ENCODE measurements around the gene ARFRP1. TPM values are rescaled to one million over a fixed set of nuclear protein-coding genes. Genes with fewer than 3 reads are reported as not detected.

Gene ARFRP1
- total and polyA plus RNA-seq, 2 of the 4 experiments (the other 2 are of a cell fraction), result 25.3 to 36.6 TPM

DNA sequence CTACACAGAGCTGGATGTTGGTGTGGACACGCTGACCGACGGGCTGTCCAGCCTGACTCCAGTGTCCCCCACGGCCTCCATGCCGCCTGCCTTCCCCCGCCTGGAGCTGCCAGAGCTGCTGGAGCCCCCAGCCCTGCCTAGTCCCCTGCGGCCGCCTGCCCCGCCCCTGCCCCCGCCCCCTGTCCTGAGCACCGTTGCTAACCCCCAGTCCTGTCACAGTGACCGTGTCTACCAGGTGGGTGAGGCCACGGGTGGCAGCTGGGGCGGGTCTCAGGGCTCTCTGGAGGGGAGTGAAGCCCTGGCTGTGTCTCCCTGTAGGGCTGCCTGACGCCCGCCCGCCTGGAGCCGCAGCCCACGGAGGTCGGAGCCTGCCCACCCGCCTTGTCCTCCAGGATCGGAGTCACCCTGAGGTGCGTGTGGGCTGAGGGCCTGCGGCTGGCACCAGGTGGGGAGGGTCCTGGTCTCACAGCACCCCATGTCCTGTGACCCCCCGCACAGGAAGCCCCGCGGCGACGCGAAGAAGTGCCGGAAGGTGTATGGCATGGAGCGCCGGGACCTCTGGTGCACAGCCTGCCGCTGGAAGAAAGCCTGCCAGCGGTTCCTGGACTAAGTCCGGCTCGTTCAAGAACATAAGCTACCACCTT lies 34.7 kb upstream of the ARFRP1 start:
- intact Hi-C loops (cut with micrococcal nuclease), result no loop called here
- TF ChIP-seq, protein P1, sequence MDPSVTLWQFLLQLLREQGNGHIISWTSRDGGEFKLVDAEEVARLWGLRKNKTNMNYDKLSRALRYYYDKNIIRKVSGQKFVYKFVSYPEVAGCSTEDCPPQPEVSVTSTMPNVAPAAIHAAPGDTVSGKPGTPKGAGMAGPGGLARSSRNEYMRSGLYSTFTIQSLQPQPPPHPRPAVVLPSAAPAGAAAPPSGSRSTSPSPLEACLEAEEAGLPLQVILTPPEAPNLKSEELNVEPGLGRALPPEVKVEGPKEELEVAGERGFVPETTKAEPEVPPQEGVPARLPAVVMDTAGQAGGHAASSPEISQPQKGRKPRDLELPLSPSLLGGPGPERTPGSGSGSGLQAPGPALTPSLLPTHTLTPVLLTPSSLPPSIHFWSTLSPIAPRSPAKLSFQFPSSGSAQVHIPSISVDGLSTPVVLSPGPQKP (IDR thresholded peaks at IDR 0.05; ENCODE audit: borderline replicate concordance, low read depth, low read length), result no peak
- TF ChIP-seq MAZ (IDR thresholded peaks at IDR 0.05; ENCODE audit: borderline replicate concordance, low read depth, low read length) (no peak), CEBPB (IDR thresholded peaks at IDR 0.05; ENCODE audit: low read depth, low read length) (no peak), CHD1 (IDR thresholded peaks at IDR 0.05; ENCODE audit: low read depth, low read length) (no peak), MAFK (IDR thresholded peaks at IDR 0.05; ENCODE audit: low read depth, low read length) (no peak), RCOR1 (IDR thresholded peaks at IDR 0.05; ENCODE audit: insufficient replicate concordance, low read length) (no peak)
- TF ChIP-seq, protein P2, sequence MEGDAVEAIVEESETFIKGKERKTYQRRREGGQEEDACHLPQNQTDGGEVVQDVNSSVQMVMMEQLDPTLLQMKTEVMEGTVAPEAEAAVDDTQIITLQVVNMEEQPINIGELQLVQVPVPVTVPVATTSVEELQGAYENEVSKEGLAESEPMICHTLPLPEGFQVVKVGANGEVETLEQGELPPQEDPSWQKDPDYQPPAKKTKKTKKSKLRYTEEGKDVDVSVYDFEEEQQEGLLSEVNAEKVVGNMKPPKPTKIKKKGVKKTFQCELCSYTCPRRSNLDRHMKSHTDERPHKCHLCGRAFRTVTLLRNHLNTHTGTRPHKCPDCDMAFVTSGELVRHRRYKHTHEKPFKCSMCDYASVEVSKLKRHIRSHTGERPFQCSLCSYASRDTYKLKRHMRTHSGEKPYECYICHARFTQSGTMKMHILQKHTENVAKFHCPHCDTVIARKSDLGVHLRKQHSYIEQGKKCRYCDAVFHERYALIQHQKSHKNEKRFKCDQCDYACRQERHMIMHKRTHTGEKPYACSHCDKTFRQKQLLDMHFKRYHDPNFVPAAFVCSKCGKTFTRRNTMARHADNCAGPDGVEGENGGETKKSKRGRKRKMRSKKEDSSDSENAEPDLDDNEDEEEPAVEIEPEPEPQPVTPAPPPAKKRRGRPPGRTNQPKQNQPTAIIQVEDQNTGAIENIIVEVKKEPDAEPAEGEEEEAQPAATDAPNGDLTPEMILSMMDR (conservative IDR thresholded peaks at IDR 0.05; ENCODE audit: low read depth, low read length), result no peak
- Histone ChIP-seq H3K9me3 (ENCODE audit: control insufficient read depth, insufficient read depth, low read length) (no peaks in the 10 kb centered on the region), H2BK20ac (ENCODE audit: low read depth, low read length) (no peak overlapping the region), H3K4ac (ENCODE audit: low read depth, low read length) (no peak overlapping the region), H3K4me2 (ENCODE audit: low read depth, low read length) (no peak overlapping the region), H4K8ac (ENCODE audit: low read depth in 2 of 2, low read length in 2 of 2) (no peak overlapping the region), H2AK9ac (replicated peaks; ENCODE audit: low read depth, low read length, poor library complexity) (no peak overlapping the region), H2BK120ac (ENCODE audit: low read depth, low read length) (no peak overlapping the region), H3K23ac (ENCODE audit: low read depth, low read length) (no peak overlapping the region), H3K9me1 (ENCODE audit: insufficient read depth, low read length) (no peaks in the 10 kb centered on the region), H3K79me1 (ENCODE audit: low read depth in 1 of 2, low read length in 2 of 2) (peaks cover 4 to 9% of the 10 kb centered on the region in 2 experiments; a peak in 2 of 4 replicates), H2BK15ac (ENCODE audit: low read depth, low read length) (no peak overlapping the region), H2AK5ac (ENCODE audit: low read depth, low read length) (no peak overlapping the region), H2BK5ac (ENCODE audit: low read depth, low read length, poor library complexity, severe bottlenecking) (no peak overlapping the region), H3K18ac (ENCODE audit: low read depth, low read length) (no peak overlapping the region), H3K14ac (replicated peaks; ENCODE audit: low read depth, low read length) (no peak overlapping the region), H4K5ac (ENCODE audit: low read depth, low read length) (no peak overlapping the region), H3K27ac (ENCODE audit: insufficient read depth, low read length) (no peak overlapping the region), H4K20me1 (ENCODE audit: insufficient read depth, low read length) (peaks cover 11% of the 10 kb centered on the region), H3K4me1 (ENCODE audit: control insufficient read depth, insufficient read depth, low read length) (peaks cover 10% of the 10 kb centered on the region), H2AFZ (replicated peaks; ENCODE audit: low read length, poor library complexity) (no peak overlapping the region), H3K27me3 (ENCODE audit: control insufficient read depth, insufficient read depth, low read length) (no peaks in the 10 kb centered on the region), H3K36me3 (ENCODE audit: control insufficient read depth, insufficient read depth, low read length) (peaks cover 30% of the 10 kb centered on the region; the same call in 1 of the 2 replicates), H3K56ac (ENCODE audit: extremely low read depth, insufficient read depth, low read length) (no peak overlapping the region), H3K9ac (ENCODE audit: low read depth, low read length) (no peak overlapping the region), H4K91ac (ENCODE audit: insufficient read depth, low read depth, low read length) (no peak overlapping the region), H3K4me3 (ENCODE audit: insufficient read depth, low read depth, low read length) (no peak overlapping the region)
- ATAC-seq (ENCODE audit: low read depth) (no peak), DNase-seq (no peak)
- WGBS, 2 experiments (ENCODE audit: extremely low coverage in 2 of 2, insufficient read length in 1 of 2), result 97% methylated on average over 14 of the region's 37 CpGs; no CpG with 5 or more reads in 1 of the 2 experiments
- ChIA-PET POLR2A (ENCODE audit: unreplicated experiment) (no interaction called here), CTCF (no interaction called here)
- dilution Hi-C loops (cut with HindIII; ENCODE audit: low sequenced_read_pairs, unreplicated experiment), result no loop called here
- in situ Hi-C loops (cut with MboI; ENCODE audit: low sequenced_read_pairs), result no loop called here
- BruUV-seq (replicated peaks), result no TSS peak
